ENCODE measurements around the gene FAM180A.

- TF ChIP-seq CTCF (IDR thresholded peaks at IDR 0.05), result no peak
- TF ChIP-seq EZH2 (IDR thresholded peaks at IDR 0.05; ENCODE audit: borderline replicate concordance, insufficient read depth, low read depth, low read length, poor library complexity, severe bottlenecking), result no peak
Measured at GRCh38 chr7:135734343-135734689, 14.3 kb downstream of the FAM180A start.

Measured in B cell (primary cell).